Measurements from ENCODE around the gene FLG2. TPM values are rescaled to one million over a fixed set of nuclear protein-coding genes. Genes with fewer than 3 reads are reported as not detected.

The FLG2 gene
- total RNA-seq, 1 experiment from 2014 or later: not detected

Small RNAs within 50 kb of the gene (small RNA-seq; reads per million reads assigned to genes)
- gene HMGN3P1: 0.12 reads per million

Other genes with a start within 250 kb of the FLG2 start
- not detected in 2 replicates for gene TCHH, start 244.6 kb downstream of the FLG2 start, total RNA-seq (2014; rRNA removed; shearing (Covaris generic); ENCODE audit: low replicate concordance)
- not detected in 2 replicates for gene RPTN, start 200.8 kb downstream of the FLG2 start, total RNA-seq (2014; rRNA removed; shearing (Covaris generic); ENCODE audit: low replicate concordance)
- not detected in 2 replicates for gene HRNR, start 135.8 kb downstream of the FLG2 start, total RNA-seq (2014; rRNA removed; shearing (Covaris generic); ENCODE audit: low replicate concordance)
- gene FLG, start 34.8 kb downstream of the FLG2 start, total RNA-seq (2014; rRNA removed; shearing (Covaris generic); ENCODE audit: low replicate concordance): not detected in 2 replicates
- not detected in 2 replicates for gene CRNN, start 54.3 kb upstream of the FLG2 start, total RNA-seq (2014; rRNA removed; shearing (Covaris generic); ENCODE audit: low replicate concordance)
- gene LCE5A, start 150.8 kb upstream of the FLG2 start, total RNA-seq (2014; rRNA removed; shearing (Covaris generic); ENCODE audit: low replicate concordance): not detected in 2 replicates
- not detected in 2 replicates for gene CRCT1, start 154.5 kb upstream of the FLG2 start, total RNA-seq (2014; rRNA removed; shearing (Covaris generic); ENCODE audit: low replicate concordance)
- not detected in 2 replicates for gene LCE3E, start 206.8 kb upstream of the FLG2 start, total RNA-seq (2014; rRNA removed; shearing (Covaris generic); ENCODE audit: low replicate concordance)
- gene LCE3D, start 220.5 kb upstream of the FLG2 start, total RNA-seq (2014; rRNA removed; shearing (Covaris generic); ENCODE audit: low replicate concordance): not detected in 2 replicates
- gene LCE3C, start 240.2 kb upstream of the FLG2 start, total RNA-seq (2014; rRNA removed; shearing (Covaris generic); ENCODE audit: low replicate concordance): not detected in 2 replicates

Data from Karpas-422 (cell line).